Uterus (tissue), 2 donors: Measurements from ENCODE around the gene TTC38.

Experiments
- CTCF ChIP-seq, 4 experiments: fragments of 200-600 bp in 2 of 4; fragments of 450-650 bp in 2 of 4; sonication (generic) in 2 of 4; IDR thresholded peaks; one replicate each; pipeline ENCODE4 v1.5.1; 2016 to 2019; ENCODE audit warnings: antibody characterized with exemption in 4 of 4, mild to moderate bottlenecking in 2 of 4, moderate library complexity in 1 of 4
- POLR2A ChIP-seq, 2 donors: fragments of 450-650 bp; IDR thresholded peaks; one replicate each; pipeline ENCODE4 v1.6.1; 2016; ENCODE audit warnings: antibody characterized with exemption in 2 of 2, mild to moderate bottlenecking in 1 of 2, moderate library complexity in 1 of 2

GRCh38 chr22:46300491-46300890 is 32.7 kb downstream of the TTC38 start:
- TF ChIP-seq POLR2A (IDR thresholded peaks at IDR 0.05) (no peak), CTCF (IDR thresholded peaks at IDR 0.05) (no peak)
